GM23248 (cell line): ENCODE data around the gene PCSK4.

Experiments used
- EZH2 ChIP-seq: fragments of 200-600 bp; sonication (generic); IDR thresholded peaks from 2 replicates; pipeline ENCODE4 v1.6.1; 2018; ENCODE audit warnings: antibody characterized with exemption, mild to moderate bottlenecking; ENCODE audit not compliant: insufficient read depth, poor library complexity, severe bottlenecking
- EZH2phosphoT487 ChIP-seq: fragments of 200-600 bp; sonication (generic); IDR thresholded peaks from 2 replicates; pipeline ENCODE4 v1.6.1; 2018; ENCODE audit warnings: antibody characterized with exemption, moderate library complexity, mild to moderate bottlenecking, low read depth; ENCODE audit not compliant: insufficient read depth

DNA sequence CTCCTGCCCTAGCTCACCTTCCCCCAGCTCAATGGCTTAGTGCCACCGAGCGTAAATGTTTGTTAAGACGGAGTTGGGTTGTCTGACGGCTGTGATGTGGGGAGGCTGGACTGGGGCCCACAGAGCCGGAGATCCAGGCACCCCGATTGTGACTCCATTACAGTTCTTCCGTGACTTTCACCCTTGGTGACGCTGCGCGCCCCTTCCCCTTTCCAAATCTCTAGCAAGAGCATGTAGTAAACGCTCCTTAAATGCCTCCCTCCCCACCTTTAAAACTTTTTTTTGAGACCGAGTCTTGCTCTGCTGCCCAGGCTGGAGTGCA, 1.7 kb upstream of the PCSK4 start:
- no peak for TF ChIP-seq EZH2
- no peak for TF ChIP-seq EZH2phosphoT487
